MCF 10A (cell line): Measurements from ENCODE around the gene PHACTR1. TPM values are rescaled to one million over a fixed set of nuclear protein-coding genes. Genes with fewer than 3 reads are reported as not detected.
A peak's percentile ranks its signal among the peaks of the same experiment; 100 is the strongest.

Experiments
- BruUV-seq: library from RNA; stranded (reverse); fragments of 400-500 nt; replicated peaks from 2 replicates; lab custom pipeline; 2021; lab: Mats Ljungman, UMichigan
- CTCF ChIA-PET: fragments of 300-600 bp; sonication (Branson Sonifier 250); formaldehyde crosslinking; extraction: SDS; loops from one replicate; lab custom pipeline; 2021; ENCODE audit warnings: antibody characterized with exemption, inconsistent platforms; lab: Yijun Ruan, JAX
- POLR2A ChIA-PET: fragments of 300-600, 350-650 bp; sonication (Branson Sonifier 250); formaldehyde crosslinking; extraction: SDS; loops from one replicate; lab custom pipeline; 2020; ENCODE audit warnings: antibody characterized with exemption, inconsistent platforms; lab: Yijun Ruan, JAX
- DNase-seq: peaks from one replicate; pipeline ENCODE4 v3.0.0-alpha.2; 2018; ENCODE audit not compliant: unreplicated experiment
- H3K27ac Mint-ChIP-seq: one replicate; pipeline ENCODE4 v1.8.0; 2022; ENCODE audit warnings: mild to moderate bottlenecking, low read depth, mixed read lengths; ENCODE audit not compliant: unreplicated experiment
- H3K27me3 Mint-ChIP-seq: one replicate; pipeline ENCODE4 v1.8.0; 2022; ENCODE audit warnings: mixed read lengths; ENCODE audit not compliant: insufficient read depth, unreplicated experiment
- H3K36me3 Mint-ChIP-seq: one replicate; pipeline ENCODE4 v1.8.0; 2022; ENCODE audit warnings: mild to moderate bottlenecking, moderate library complexity, mixed read lengths; ENCODE audit not compliant: insufficient read depth, unreplicated experiment
- H3K4me1 Mint-ChIP-seq: one replicate; pipeline ENCODE4 v1.8.0; 2022; ENCODE audit warnings: mixed read lengths; ENCODE audit not compliant: insufficient read depth, unreplicated experiment
- H3K4me3 Mint-ChIP-seq: one replicate; pipeline ENCODE4 v1.8.0; 2022; ENCODE audit warnings: mild to moderate bottlenecking, moderate library complexity, mixed read lengths; ENCODE audit not compliant: unreplicated experiment
- H3K9me3 Mint-ChIP-seq: one replicate; pipeline ENCODE4 v1.8.0; 2022; ENCODE audit warnings: mixed read lengths; ENCODE audit not compliant: unreplicated experiment
- CTCF ChIP-seq: fragments of 200-600 bp; IDR thresholded peaks from one replicate; pipeline ENCODE4 v1.8.0; 2022; ENCODE audit warnings: antibody characterized with exemption, mild to moderate bottlenecking; ENCODE audit not compliant: unreplicated experiment
- intact Hi-C: fragments of 100-400 bp; cut with micrococcal nuclease; formaldehyde crosslinking; loops from 2 replicates; pipeline ENCODE4 v1.14.1; 2022
- total RNA-seq: library from RNA; stranded (reverse); gene quantifications from 2 replicates; pipeline ENCODE4 v1.2.3, GENCODE V29; 2022

Gene PHACTR1
- total RNA-seq, 1 experiment from 2014 or later, result not detected

- intact Hi-C loops, result no loop called here
- Mint-ChIP-seq H3K27ac (no peak overlapping the region), H3K4me3 (no peak overlapping the region), H3K27me3 (no peaks in the 10 kb centered on the region), H3K9me3 (no peaks in the 10 kb centered on the region), H3K4me1 (no peaks in the 10 kb centered on the region), H3K36me3 (peaks cover 13% of the 10 kb centered on the region)
- DNase-seq, result no peak
- POLR2A ChIA-PET, result interaction anchor here (0.7 kb wide), 1 partner anchor 420 kb away, joined by 3 read pairs; no protein-coding TSS in a partner anchor
- CTCF ChIA-PET, result no interaction called here
- TF ChIP-seq CTCF, result no peak
- no TSS peak for BruUV-seq
Measured at GRCh38 chr6:13290335-13290734, 573.8 kb downstream of the PHACTR1 start.

- Mint-ChIP-seq H3K4me3 (no peak overlapping the region), H3K9me3 (no peaks in the 10 kb centered on the region), H3K27ac (no peak overlapping the region), H3K36me3 (peaks cover 17% of the 10 kb centered on the region), H3K4me1 (no peaks in the 10 kb centered on the region), H3K27me3 (no peaks in the 10 kb centered on the region)
- BruUV-seq, result no TSS peak
- POLR2A ChIA-PET, result interaction anchor here (1.2 kb wide), 1 partner anchor 35 kb away, joined by 4 read pairs; the partner anchor contains the start of gene TBC1D7
- CTCF ChIA-PET, result interaction anchor here (0.6 kb wide), 1 partner anchor 17 kb away, joined by 3 read pairs; no protein-coding TSS in a partner anchor
- intact Hi-C loops, result no loop called here
- no peak for TF ChIP-seq CTCF
- no peak for DNase-seq
Measured at GRCh38 chr6:13292774-13293173, 576.2 kb downstream of the PHACTR1 start.

GRCh38 chr6:13294499-13295069, 578.0 kb downstream of the PHACTR1 start:
- H3K36me3 Mint-ChIP-seq, result peaks cover 20% of the 10 kb centered on the region
- intact Hi-C loops, result no loop called here
- no peaks in the 10 kb centered on the region for H3K9me3 Mint-ChIP-seq
- peak overlapping the region; percentile 18 for H3K27ac Mint-ChIP-seq
- H3K4me3 Mint-ChIP-seq, result no peak overlapping the region
- TF ChIP-seq CTCF, result no peak
- ChIA-PET POLR2A (no interaction called here), CTCF (no interaction called here)
- no peaks in the 10 kb centered on the region for H3K27me3 Mint-ChIP-seq
- H3K4me1 Mint-ChIP-seq, result no peaks in the 10 kb centered on the region
- no peak for DNase-seq
- no TSS peak for BruUV-seq

DNA sequence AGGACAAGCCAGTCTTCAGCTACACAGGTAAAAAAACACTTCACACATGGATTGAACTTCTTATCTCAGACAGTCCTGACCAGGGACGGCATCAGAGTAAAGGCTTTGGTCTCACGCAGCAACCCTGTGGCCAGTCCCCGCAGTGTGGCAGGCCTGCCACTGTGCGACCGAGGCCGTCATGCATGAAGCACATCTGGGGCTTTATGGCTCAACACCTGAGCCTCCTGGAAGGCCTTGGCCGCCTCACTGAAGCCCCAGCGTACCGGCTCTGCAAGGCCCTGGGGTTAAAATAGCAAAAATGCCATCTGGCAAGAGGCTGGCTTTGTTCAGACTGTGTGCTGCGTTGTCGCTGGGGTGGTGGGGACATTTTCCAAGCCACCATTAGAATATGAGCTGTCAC, 579.0 kb downstream of the PHACTR1 start:
- no peak overlapping the region for H3K4me3 Mint-ChIP-seq
- no peaks in the 10 kb centered on the region for H3K27me3 Mint-ChIP-seq
- ChIA-PET CTCF (no interaction called here), POLR2A (no interaction called here)
- DNase-seq, result no peak
- H3K9me3 Mint-ChIP-seq, result no peaks in the 10 kb centered on the region
- no TSS peak for BruUV-seq
- peaks cover 20% of the 10 kb centered on the region for H3K36me3 Mint-ChIP-seq
- H3K27ac Mint-ChIP-seq, result peak overlapping the region; percentile 18
- no peak for TF ChIP-seq CTCF
- intact Hi-C loops, result no loop called here
- H3K4me1 Mint-ChIP-seq, result no peaks in the 10 kb centered on the region
